GM20000 (cell line): ENCODE measurements around the gene SLC37A4.
A peak's percentile ranks its signal among the peaks of the same experiment; 100 is the strongest.
"Not testable (repeated sequence)": the region's sequence is repeated elsewhere in the genome, so short reads cannot be mapped to it uniquely, and the experiment has no call there.

Source experiments
- DNase-seq: peaks from one replicate; pipeline ENCODE4 v3.0.0; 2012; ENCODE audit warnings: low spot score
- CTCF ChIP-seq: IDR thresholded peaks from 2 replicates; pipeline ENCODE4 v1.5.1; 2012; ENCODE audit warnings: mild to moderate bottlenecking, control low read depth; ENCODE audit errors: extremely low read depth, missing control alignments

Gene SLC37A4

GRCh38 chr11:119041821-119042514 lies 11.3 kb upstream of the SLC37A4 start:
- DNase-seq = no peak
- no peak for TF ChIP-seq CTCF

- not testable (repeated sequence) for DNase-seq
These were observed 8.8 kb upstream of the SLC37A4 start for GRCh38 chr11:119039471-119039870.

GRCh38 chr11:119038884-119039283 lies 8.2 kb upstream of the SLC37A4 start:
- no peak for TF ChIP-seq CTCF
- no peak for DNase-seq

GRCh38 chr11:119034813-119035212 lies 4.1 kb upstream of the SLC37A4 start:
- DNase-seq = no peak
- TF ChIP-seq CTCF = no peak

GRCh38 chr11:119033421-119033820 lies 2.7 kb upstream of the SLC37A4 start:
- DNase-seq = not testable (repeated sequence)

GRCh38 chr11:119031912-119032280 lies 1.2 kb upstream of the SLC37A4 start:
- DNase-seq = no peak
- TF ChIP-seq CTCF = no peak

- DNase-seq = no peak
- TF ChIP-seq CTCF = no peak
These were observed 698 bp downstream of the SLC37A4 start for GRCh38 chr11:119030029-119030328.

- DNase-seq = peak; percentile 43
- no peak for TF ChIP-seq CTCF
These were observed 1.2 kb downstream of the SLC37A4 start for GRCh38 chr11:119029340-119030028.
